OCI-M1 (cell line): ENCODE results near the gene TLR5.

Source experiments
- DNase-seq: peaks from one replicate; lab custom pipeline; 2025; lab: John Stamatoyannopoulos, UW

TLR5 gene

GRCh38 chr1:223150443-223150842 is 7.4 kb upstream of the TLR5 start:
- no peak for DNase-seq

GRCh38 chr1:223147873-223148272 is 4.8 kb upstream of the TLR5 start:
- no peak for DNase-seq

- DNase-seq: no peak
These were observed 4.4 kb upstream of the TLR5 start for GRCh38 chr1:223147409-223147808.

GRCh38 chr1:223146745-223147144 is 3.7 kb upstream of the TLR5 start:
- no peak for DNase-seq

- DNase-seq: no peak
These were observed 1.9 kb upstream of the TLR5 start for GRCh38 chr1:223144914-223145313.

- DNase-seq: no peak
These were observed 1.4 kb upstream of the TLR5 start for GRCh38 chr1:223144431-223144830.

- DNase-seq: no peak
These were observed 645 bp upstream of the TLR5 start for GRCh38 chr1:223143537-223144248.

- DNase-seq: no peak
These were observed 779 bp downstream of the TLR5 start for GRCh38 chr1:223142269-223142668.

GRCh38 chr1:223140611-223141405 is 2.2 kb downstream of the TLR5 start:
- no peak for DNase-seq

GRCh38 chr1:223137455-223138085 is 5.5 kb downstream of the TLR5 start:
- peak; percentile 60 for DNase-seq

GRCh38 chr1:223136086-223136485 is 7.0 kb downstream of the TLR5 start:
- no peak for DNase-seq

- no peak for DNase-seq
These were observed 7.7 kb downstream of the TLR5 start for GRCh38 chr1:223135176-223135942.

GRCh38 chr1:223133824-223134435 is 9.1 kb downstream of the TLR5 start:
- DNase-seq: peak; percentile 86

- DNase-seq: no peak
These were observed 9.7 kb downstream of the TLR5 start for GRCh38 chr1:223133306-223133823.

GRCh38 chr1:223129229-223129901 is 13.7 kb downstream of the TLR5 start:
- peak; percentile 54 for DNase-seq

GRCh38 chr1:223126741-223127140 is 16.3 kb downstream of the TLR5 start:
- DNase-seq: no peak

GRCh38 chr1:223125766-223126165 is 17.3 kb downstream of the TLR5 start:
- DNase-seq: no peak

- DNase-seq: no peak
These were observed 19.9 kb downstream of the TLR5 start for GRCh38 chr1:223123011-223123610.

GRCh38 chr1:223118418-223118817 is 24.6 kb downstream of the TLR5 start:
- no peak for DNase-seq

GRCh38 chr1:223116950-223117349 is 26.1 kb downstream of the TLR5 start:
- DNase-seq: no peak

GRCh38 chr1:223114871-223115270 is 28.2 kb downstream of the TLR5 start:
- DNase-seq: no peak
